ENCODE results near the gene C2CD3. TPM values are rescaled to one million over a fixed set of nuclear protein-coding genes. Genes with fewer than 3 reads are reported as not detected.
"Not testable (repeated sequence)": the region's sequence is repeated elsewhere in the genome, so short reads cannot be mapped to it uniquely, and the experiment has no call there.

C2CD3 gene
- total RNA-seq, 1 donor from 2014 or later, result 36.8 TPM

- H3K4me3 Mint-ChIP-seq, result no peak overlapping the region
Measured at GRCh38 chr11:73995247-73995646, 175.6 kb downstream of the C2CD3 start.

GRCh38 chr11:73991471-73992006, 179.3 kb downstream of the C2CD3 start:
- Mint-ChIP-seq H3K27me3 (no peaks in the 10 kb centered on the region), H3K27ac (no peak overlapping the region), H3K4me1 (ENCODE audit: unreplicated experiment) (no peaks in the 10 kb centered on the region), H3K9me3 (no peaks in the 10 kb centered on the region), H3K36me3 (no peaks in the 10 kb centered on the region), H3K4me3 (no peak overlapping the region)
- no peak for DNase-seq (ENCODE audit: extremely low spot score, unreplicated experiment)
- no peak for TF ChIP-seq CTCF (conservative IDR thresholded peaks at IDR 0.05)

More at GRCh38 chr11:73995247-73995646, 175.6 kb downstream of the C2CD3 start:
- H3K27ac Mint-ChIP-seq, result no peak overlapping the region
- no peak for DNase-seq (ENCODE audit: extremely low spot score, unreplicated experiment)
- TF ChIP-seq CTCF (conservative IDR thresholded peaks at IDR 0.05), result no peak
- H3K27me3 Mint-ChIP-seq, result no peaks in the 10 kb centered on the region
- H3K4me1 Mint-ChIP-seq (ENCODE audit: unreplicated experiment), result no peaks in the 10 kb centered on the region
- no peaks in the 10 kb centered on the region for H3K9me3 Mint-ChIP-seq
- H3K36me3 Mint-ChIP-seq, result no peaks in the 10 kb centered on the region

GRCh38 chr11:73990730-73991129, 180.1 kb downstream of the C2CD3 start:
- H3K4me3 Mint-ChIP-seq, result no peak overlapping the region
- no peaks in the 10 kb centered on the region for H3K4me1 Mint-ChIP-seq (ENCODE audit: unreplicated experiment)
- H3K27me3 Mint-ChIP-seq, result no peaks in the 10 kb centered on the region
- H3K27ac Mint-ChIP-seq, result no peak overlapping the region
- no peak for TF ChIP-seq CTCF (conservative IDR thresholded peaks at IDR 0.05)
- no peaks in the 10 kb centered on the region for H3K36me3 Mint-ChIP-seq
- no peak for DNase-seq (ENCODE audit: extremely low spot score, unreplicated experiment)
- no peaks in the 10 kb centered on the region for H3K9me3 Mint-ChIP-seq

GRCh38 chr11:73989156-73989555, 181.6 kb downstream of the C2CD3 start:
- Mint-ChIP-seq H3K9me3 (no peaks in the 10 kb centered on the region), H3K4me3 (no peak overlapping the region), H3K27ac (no peak overlapping the region), H3K4me1 (ENCODE audit: unreplicated experiment) (no peaks in the 10 kb centered on the region), H3K36me3 (no peaks in the 10 kb centered on the region), H3K27me3 (no peaks in the 10 kb centered on the region)
- no peak for DNase-seq (ENCODE audit: extremely low spot score, unreplicated experiment)
- TF ChIP-seq CTCF (conservative IDR thresholded peaks at IDR 0.05), result no peak

GRCh38 chr11:73988227-73988626, 182.6 kb downstream of the C2CD3 start:
- no peak for TF ChIP-seq CTCF (conservative IDR thresholded peaks at IDR 0.05)
- no peak for DNase-seq (ENCODE audit: extremely low spot score, unreplicated experiment)
- no peaks in the 10 kb centered on the region for H3K36me3 Mint-ChIP-seq
- H3K27ac Mint-ChIP-seq, result no peak overlapping the region
- no peaks in the 10 kb centered on the region for H3K27me3 Mint-ChIP-seq
- H3K9me3 Mint-ChIP-seq, result no peaks in the 10 kb centered on the region
- peaks cover 6% of the 10 kb centered on the region for H3K4me1 Mint-ChIP-seq (ENCODE audit: unreplicated experiment)
- no peak overlapping the region for H3K4me3 Mint-ChIP-seq

- H3K27me3 Mint-ChIP-seq; H3K9me3 Mint-ChIP-seq; H3K4me1 Mint-ChIP-seq (ENCODE audit: unreplicated experiment); DNase-seq (ENCODE audit: extremely low spot score, unreplicated experiment); H3K27ac Mint-ChIP-seq; H3K4me3 Mint-ChIP-seq; H3K36me3 Mint-ChIP-seq: not testable (repeated sequence)
Measured at GRCh38 chr11:73985661-73986060, 185.1 kb downstream of the C2CD3 start.
